Islet precursor cell (in vitro differentiated cells): Measurements from ENCODE around the gene BTG4.

ENCODE experiments used
- DNase-seq: peaks from one replicate; pipeline ENCODE4 v3.0.0-alpha.2; 2018

The BTG4 gene

DNA sequence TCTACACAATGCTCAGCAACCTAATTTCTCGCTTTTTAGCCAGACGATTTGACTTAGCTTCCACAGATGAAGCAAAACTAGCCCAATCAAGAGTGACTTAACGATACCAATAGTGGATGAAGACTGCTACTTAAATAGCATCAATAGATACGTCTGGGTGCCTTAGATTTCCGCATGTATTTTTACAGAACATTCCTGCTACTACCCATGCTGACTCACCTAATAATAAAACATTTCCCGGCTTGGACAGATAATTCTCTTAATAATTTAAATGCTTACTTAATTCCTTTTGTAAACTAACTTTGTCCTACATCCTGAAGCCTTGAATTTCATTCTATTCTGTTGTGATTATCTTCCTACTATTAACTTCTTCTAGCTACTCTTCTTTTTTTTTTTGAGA, 23.1 kb upstream of the BTG4 start:
- no peak for DNase-seq

DNA sequence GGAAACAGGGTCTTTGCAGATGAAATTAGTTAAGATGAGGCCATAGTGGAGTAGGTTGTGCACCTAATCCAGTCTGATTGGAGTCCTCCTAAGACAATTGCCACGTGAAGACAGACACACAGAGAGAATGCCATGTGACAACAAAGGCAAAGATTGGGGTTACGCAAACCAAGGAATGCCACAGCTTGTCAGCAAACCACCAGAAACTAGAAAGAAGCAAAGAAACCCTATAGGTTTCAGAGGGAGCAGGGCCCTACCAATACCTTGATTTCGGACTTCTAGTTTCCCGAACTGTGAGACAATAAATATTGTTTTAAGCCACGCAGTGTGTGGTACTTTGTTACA, 20.2 kb upstream of the BTG4 start:
- no peak for DNase-seq

DNA sequence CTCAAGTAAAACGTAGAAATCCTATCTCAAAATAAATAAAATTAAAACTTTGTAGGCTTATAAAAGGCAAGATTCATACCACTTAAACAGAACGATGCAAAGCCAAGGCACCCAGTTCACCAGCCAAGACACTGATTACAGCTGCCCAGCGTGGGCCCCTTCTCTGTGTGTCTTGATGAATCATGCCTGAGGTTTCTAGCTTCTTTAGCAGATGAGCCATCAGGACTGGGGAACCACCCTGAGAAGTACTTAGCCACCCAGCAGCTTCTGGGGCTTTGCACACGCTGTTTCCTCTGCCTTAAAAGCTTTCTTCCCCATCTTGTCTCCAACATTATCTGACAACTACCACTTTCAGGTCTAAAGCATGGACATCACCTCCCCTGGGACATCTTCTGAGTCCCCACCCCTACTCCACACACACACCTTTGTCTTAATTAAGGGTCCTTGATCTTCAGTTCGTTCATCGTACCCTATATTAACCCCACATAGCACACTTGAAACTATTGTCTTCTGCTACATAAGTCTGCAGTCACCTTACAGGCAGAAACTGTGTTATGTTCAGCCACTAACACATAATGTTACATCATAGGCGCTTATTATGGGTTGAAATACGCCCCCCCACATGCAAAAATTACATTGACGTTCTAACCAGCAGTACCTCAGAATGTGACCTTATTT, 19.6 kb upstream of the BTG4 start:
- DNase-seq: peak; percentile 85

DNA sequence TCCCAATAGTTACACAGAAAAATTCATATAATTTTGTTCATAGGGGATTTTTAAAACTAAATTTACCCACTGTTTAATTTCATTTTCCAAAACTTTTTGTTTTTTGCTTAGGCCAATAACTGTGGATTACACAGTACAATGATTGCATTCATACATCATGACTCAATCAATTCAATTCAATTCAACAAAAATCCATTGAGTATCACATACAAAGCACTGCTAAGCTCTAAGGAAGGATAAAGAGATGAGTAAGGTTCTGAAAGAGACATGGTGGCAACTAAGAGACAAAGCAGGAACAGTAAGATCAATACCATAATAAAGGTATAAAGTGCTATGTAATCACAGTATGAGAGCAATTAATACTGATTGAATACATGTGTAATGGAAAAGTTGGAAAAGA, 18.9 kb upstream of the BTG4 start:
- no peak for DNase-seq

DNA sequence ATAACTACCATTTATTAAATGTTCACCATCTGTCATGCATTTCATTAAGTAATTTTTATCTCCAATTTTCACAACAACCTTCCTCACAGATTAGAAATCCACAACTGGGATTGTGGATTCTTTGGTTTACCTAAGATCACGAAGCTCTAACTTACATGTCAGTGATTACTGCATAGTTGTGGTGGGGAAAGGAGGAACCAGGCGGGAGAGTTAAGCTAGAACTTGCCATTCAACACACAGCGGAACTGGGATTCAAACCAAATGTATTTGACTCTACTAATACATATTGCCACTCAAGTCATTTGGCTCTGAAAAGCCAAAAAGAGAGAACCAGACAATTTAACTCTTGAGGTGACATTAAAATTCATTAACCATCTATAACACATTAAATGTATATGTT, 17.9 kb upstream of the BTG4 start:
- no peak for DNase-seq

DNA sequence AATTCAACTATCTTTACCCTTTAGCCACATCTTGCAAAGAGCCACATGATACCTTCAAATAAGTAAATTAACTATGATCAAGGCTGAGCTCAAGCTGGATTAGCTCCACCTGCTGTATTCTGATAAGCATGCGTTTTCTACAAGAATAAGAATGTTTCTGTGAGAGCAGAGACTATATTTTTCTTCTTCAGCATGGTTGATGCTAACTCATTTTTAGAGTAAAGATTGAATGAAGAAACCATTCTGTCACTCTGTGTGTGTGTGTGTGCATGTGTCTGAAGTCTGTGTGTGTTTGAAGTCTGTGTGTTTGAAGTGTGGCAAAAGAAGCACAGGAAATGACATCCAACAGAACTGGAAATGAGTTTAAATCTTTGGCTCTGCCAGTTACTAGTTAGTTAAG, 16.4 kb upstream of the BTG4 start:
- DNase-seq: no peak

DNA sequence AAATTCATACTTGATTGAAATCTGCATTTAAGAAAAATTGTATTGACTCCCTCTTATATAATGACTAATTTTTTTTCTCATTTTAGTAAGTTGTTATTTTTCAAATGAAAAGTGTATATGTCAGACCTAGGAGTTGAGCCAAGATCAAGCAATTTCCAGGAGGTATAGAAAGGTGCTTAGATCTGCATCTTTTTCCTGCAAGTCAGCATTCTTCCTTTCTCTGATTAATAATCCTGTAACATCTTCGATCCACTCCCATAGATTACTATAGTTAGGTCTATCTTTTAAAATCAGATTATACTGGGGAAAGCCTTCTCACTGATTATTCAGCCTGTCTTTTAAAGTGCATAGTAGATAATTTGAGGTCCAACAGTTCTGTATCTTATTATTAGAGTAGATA, 15.1 kb upstream of the BTG4 start:
- no peak for DNase-seq

DNA sequence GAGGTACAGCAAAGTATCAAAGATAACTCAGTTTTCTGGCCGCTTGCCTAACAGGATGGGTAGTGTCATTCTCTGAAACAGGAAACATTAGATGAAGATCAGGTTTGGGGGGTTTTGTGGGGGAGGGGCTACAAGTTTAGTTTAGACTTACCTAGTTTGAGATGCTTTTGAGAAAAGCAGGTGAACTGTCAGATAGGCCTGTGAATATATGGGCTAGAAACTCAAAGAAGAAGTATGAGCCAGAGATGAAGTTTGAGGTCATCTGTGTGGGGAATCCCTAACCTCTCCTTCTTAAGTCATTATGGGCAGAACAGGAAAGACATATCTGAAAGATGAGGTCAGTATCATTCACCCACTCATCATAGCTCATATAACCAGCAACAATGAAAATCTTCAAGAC, 14.3 kb upstream of the BTG4 start:
- DNase-seq: no peak

DNA sequence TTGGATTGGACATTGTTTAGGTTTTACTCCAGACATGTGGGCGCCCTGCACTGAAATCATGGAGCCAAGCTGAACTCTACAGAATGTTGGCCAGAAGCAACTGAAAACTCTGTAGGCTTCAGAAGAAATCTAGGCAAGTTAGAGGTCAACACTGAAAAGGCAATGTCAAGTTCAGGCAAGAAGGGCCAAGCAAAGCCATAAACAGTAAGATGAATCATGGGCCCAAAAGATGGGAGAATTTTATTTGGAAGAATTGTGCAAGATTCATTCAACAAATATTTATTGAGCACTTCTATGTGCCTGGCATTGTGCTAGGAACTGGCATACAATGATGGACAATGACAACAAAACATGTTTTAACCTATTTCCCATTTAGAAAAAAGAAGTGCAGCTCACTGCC, 13.3 kb upstream of the BTG4 start:
- DNase-seq: no peak

DNA sequence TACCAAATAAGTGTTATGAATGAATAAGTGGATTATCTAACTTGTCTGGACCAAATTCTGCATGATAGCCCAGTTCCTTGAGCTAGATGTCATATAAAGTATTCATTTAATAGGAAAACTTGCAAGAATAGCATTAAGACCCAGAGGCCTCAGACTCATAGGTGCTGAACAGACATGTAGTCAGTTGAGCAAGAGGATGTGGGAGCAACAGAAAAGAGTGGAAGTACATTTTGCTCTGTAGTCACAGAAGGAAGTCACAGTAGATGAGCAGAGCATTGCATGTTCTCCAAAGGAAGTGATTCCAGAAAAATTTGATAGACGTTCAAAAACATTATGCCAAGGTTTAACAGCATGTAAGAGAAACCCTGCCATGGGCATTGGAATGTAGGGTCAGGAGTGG, 11.9 kb upstream of the BTG4 start:
- DNase-seq: no peak

DNA sequence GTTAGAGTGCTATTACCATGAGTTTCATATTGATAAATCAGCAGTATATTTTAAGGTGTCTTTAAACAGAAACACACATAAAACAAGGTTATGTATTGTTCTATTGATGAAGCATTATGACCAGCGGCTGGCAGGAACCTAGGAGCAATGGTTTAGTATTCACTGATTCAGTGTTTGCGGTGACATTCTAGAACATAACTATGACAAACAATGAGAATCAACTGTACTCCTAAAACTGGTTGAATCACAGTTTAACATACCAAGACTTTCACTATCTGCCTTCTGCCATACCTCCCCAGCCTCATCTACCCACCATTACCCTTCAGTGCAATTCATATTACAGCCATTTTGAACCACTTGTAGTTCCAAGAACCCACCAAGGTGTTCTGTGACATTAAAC, 11.2 kb upstream of the BTG4 start:
- DNase-seq: no peak

DNA sequence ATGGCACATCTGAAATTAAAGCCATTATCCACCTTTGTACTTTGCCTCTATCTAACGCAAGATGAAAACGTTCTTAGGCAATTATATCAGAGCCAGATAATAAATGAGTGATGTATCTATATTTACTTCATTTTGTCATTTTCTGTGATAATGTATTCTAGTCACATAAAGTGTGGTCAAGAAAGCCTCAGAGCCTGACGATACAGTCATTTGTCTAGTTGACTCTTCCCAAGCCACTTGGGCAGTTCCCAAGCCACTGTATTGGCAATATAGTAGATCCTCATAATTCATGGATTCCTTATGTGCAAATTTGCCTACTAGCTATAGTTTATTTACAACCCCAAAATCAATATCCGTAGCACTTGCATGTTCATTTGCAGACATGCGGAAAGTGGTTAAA, 10.2 kb upstream of the BTG4 start:
- DNase-seq: no peak

DNA sequence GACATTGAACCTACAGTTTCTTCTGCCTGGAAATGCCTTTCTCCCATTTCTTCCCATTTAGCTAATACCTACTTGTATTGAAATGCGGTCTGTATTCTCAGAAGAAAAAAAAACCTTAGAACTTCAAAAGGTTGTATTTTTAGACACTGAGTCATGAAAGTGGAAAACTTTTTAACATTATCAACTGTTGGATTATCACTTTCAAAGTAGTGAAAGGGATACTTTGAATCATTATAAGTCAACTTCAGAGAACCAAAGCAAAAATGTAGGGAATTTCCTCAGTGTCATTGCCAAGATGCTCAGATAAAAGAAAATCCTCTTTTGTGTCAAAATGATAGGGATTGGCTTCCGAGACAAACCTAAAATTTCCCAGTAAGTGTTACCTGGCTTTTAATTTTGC, 8.9 kb upstream of the BTG4 start:
- no peak for DNase-seq

DNA sequence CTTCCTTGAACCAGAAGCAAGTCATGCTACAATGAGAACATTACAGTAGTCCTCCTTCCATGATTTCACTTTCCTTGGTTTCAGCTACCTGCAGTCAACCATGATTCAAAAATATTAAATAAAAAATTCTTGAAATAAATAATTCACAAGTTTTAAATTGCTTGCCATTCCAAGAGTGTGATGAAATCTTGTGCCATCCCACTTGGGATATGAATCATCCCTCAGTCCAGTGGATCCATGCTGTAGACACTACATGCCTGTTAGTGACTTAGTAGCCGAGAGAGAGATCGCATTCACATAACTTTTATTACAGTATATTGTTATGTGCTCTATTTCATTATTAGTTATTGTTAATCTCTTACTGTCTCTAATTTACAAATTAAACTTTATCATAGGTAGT, 8.4 kb upstream of the BTG4 start:
- no peak for DNase-seq

DNA sequence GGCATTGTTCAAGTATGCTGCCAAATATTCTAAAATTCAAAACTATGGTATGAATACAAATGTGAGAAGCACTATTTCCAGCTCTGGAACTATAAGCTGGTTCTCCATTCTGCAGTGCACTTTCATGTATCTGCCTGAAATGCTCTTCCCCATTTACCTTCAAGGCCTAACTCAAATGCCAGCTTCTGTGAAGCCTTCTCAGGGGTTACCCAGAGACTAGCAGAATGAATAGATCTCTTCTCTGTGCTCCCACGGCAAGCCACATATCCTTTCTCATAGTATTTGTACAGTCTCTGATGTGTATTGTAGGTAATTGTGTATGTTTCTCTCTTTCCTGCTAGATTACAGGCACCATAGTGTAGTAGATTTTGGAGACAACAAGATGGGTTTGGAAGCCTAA, 6.5 kb upstream of the BTG4 start:
- DNase-seq: no peak

DNA sequence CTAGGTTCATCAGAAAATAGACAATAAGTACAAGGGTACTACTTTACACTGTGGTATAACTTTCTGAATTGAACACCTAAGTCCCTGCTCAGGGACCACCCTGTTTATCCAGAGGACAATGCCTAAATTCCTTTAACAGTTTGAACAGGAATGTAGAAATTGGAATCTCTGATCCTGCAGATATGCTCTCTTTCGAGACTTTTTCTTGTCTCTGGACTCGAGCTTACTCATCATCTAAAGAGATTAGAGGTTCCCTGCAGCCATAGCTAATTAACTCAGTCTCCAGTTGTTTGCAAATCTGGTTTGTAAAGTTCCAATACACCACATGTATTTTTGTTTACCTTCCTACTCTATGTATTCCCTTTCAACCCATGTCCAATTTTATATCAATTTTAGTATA, 3.4 kb upstream of the BTG4 start:
- no peak for DNase-seq

DNA sequence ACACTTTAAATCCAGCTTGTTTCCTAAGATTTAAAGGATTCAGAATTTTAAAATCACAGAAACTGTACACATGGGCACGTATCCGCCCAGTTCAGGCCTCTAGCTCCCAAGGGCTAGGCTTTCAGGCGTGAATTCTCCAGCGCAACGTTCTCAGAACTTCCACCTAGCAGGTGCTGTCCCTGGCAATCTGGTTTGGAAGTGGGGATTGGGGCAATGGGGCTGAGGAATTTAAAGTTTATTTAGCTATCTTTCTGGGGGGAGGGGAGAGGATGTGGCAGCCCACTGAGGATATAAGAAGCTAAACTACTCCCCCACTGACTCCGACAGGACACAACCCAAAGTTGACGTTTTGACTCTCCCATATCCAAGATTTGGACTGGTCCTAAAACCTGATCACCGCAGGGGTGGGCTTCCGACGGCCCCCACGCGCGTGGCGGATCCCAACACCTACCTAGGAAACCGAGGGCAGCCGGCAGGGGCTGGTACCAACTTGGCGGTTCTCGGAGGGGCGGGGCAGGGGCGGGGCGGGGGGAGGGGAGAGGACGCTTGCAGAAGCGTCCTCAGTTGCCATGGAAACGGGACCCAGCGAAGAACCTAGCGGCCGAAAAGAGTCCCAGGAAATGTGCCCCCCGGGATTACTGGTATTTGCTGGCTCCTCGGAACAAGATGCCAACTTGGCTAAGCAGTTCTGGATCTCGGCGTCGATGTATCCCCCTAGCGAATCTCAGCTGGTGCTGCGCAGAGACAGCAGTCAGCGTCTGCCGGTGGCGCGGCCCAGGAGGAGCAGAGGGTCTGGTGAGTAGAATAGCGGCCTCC, 2.2 kb upstream of the BTG4 start, which contains the start of gene HOATZ:
Gene HOATZ, plus strand, starts transcription at position 563 of the 816 bp plus-strand sequence. Its CDS starts 7 bp downstream, at position 570.
- peak; percentile 81 for DNase-seq

DNA sequence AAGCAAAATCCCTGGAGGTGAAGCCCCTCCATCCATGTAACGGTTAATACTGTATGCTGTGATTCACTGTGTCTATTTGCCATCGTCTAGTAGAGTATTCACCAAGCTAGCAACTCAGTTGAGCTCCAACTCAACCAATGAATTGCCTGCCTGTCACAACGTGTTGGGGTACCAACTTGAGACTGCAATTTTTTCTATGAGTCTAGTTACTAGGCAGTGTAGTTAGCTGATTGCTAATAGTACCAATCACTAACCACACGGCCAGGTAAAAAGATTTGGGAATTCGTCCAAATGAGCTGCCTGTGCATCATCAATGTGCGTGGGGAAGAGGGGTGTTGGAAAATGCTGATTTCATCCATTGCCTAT, 1.0 kb upstream of the BTG4 start:
- no peak for DNase-seq

DNA sequence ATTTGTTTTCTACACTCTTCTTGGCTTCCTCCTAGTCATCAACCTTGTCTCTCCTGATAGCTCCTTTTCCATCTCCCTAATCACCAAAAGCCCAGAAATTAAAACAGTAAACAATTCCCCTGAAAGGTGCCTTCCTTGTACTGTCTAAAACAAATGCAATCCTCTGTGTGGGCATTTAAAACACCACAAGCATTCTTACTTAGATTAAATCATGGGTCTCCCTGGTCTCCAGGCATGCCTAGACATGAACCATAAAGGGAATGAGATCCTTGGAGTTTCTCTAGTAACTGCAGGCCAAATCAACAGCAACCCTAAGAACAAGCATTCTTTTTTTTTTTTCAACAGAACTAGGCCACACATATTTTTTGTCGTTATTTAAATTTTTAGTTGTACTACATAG, 1.9 kb downstream of the BTG4 start:
- no peak for DNase-seq

DNA sequence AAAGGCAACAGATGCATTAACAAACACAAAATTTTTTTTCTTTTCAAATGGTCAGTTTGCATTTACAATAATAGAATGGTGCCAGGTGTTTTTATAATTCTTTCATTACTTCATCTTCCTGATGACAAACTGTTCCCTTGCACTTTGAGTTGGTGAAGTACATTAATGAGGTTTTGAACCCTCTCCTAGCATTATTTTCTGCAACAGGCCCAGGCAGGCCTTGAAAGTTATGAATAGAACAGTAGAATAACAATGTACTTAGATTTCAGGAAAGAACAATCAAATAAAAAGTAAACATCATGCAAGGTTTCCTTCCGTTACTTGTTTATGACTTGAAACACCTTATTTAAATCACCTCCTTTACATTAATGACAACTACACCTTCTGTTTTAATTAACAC, 9.6 kb downstream of the BTG4 start:
- no peak for DNase-seq

DNA sequence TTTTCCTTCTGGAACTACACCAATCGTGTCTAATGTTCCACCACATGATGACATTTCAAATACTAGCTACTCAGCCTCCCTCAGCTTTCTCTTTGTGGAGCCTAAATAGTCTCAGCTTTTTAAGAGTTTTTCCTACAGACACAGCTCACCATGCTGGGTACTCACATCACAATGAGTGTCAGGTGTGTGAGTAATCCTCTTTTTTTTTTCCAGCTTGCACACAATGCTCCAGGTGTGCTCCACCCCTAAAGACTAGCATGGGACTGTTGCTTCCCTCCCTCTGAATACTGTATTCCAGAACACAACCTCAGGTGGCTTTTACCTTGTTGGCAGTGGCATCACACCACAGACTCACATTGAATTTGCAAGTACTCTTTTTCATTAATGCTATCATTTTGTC, 11.7 kb downstream of the BTG4 start:
- no peak for DNase-seq

DNA sequence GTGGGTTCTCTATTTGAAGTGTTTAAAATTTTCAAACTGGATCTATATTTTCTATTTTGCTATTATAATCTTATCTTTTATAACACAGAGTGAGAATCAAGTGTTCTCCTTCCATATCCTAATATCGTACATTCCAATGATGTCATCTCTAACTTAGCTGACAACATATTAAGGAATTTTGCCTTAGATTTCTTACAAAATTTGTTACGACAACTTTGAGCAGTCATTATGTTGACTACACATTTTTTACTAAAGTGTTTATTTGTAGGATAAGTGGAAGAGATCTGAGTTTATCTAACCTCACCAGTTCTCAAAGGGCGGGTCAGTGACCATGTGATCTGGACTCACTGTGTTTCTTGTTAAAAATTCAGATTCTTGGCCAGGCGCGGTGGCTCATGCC, 12.7 kb downstream of the BTG4 start:
- no peak for DNase-seq

DNA sequence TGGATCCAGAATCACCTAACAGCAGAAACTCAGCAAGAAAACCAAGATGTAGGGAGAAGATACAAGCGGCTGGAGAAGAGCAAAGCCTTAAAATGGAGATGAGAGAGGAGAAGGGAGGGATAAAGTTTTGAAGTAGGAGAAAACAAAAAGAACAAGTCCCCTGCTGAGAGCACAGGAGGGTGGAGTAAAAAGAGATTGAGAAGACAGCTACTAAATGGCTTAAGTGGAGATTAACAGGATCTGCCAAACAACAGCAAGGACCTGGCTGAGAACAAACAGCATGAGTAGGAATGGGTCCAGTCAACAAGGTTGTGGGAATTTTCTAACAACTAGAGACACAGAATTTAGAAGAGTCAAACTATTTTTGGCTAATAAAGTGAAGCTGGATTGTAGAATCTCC, 18.1 kb downstream of the BTG4 start:
- DNase-seq: no peak

DNA sequence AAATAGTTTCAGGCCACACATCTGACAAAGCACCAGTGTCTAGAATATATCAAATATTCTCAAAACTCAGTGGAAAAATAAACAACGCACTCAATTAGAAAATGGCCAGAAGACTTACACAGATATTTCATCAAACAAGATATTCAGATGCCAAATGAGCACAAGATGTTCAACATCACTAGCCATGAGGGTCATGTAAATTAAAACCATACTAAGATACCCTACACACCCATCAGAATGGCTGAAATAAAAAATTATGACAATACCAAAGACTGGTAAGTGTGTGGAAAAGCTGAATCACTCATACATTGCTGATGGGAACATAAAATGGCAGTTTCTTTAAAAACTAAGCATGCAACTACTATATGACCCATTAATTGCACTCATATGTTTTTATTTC, 21.7 kb downstream of the BTG4 start:
- no peak for DNase-seq

DNA sequence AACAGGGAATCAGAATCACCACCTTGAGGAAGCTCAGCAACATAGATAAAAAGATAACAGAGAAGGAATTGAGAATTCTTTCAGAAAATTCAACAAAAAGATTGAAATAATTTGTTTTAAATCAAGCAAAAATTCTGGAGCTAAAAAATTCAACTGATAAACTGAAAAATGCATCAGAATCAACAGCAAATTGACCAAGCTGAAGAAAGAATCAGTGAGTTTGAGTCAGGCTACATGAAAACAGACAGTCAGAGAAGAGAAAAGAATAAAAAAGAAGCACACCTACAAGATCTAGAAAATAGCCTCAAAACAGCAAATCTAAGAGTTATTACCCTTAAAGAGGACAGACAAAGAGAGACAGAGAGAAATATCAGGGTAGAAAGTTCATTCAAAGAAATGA, 28.8 kb downstream of the BTG4 start:
- DNase-seq: no peak
